ENCODE measurements around the gene ELMO1. TPM values are rescaled to one million over a fixed set of nuclear protein-coding genes. Genes with fewer than 3 reads are reported as not detected.

The ELMO1 gene
- total RNA-seq, 1 experiment from 2014 or later, result 1.1 TPM

DNA sequence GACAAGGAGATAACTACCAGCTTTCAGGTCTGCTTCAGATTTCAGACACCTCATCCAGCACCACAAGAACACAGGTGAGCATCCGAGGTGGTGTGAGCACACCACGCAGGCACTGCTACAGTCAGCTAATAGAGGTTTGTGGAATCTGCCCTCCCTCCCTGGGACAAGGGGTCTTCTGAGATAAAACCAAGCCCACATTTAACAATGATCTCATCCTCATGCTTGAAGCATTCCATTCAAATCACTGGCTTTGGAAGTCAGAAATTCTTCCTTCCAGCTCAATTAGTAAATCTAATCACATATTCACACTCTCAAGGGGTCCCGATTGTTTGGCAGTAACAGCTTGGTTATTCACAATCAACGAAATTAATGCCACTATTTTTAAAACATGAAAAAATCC, 331.4 kb downstream of the ELMO1 start:
- H3K36me3 ChIP-seq (ENCODE audit: control insufficient read depth in 1 of 2, insufficient read depth in 2 of 2, low read length in 2 of 2), result no peaks in the 10 kb centered on the region
- ChIA-PET CTCF (no interaction called here), POLR2A (no interaction called here), RAD21 (ENCODE audit: low non-redundant PET in 1 of 2, low total read pairs in 2 of 2, uncharacterized antibody in 2 of 2, unreplicated experiment in 2 of 2) (no interaction called here)
- H3K9ac ChIP-seq (ENCODE audit: low read length), result no peak overlapping the region
- no peaks in the 10 kb centered on the region for H3K4me1 ChIP-seq (ENCODE audit: control insufficient read depth in 1 of 2, insufficient read depth in 2 of 2, low read length in 2 of 2)
- H3K4me3 ChIP-seq (replicated peaks in 1 of 2; ENCODE audit: low read depth in 1 of 2, low read length in 2 of 2), result no peak overlapping the region
- no TSS peak for BruUV-seq (replicated peaks)
- intact Hi-C loops (cut with micrococcal nuclease), result no loop called here
- no peaks in the 10 kb centered on the region for H4K20me1 ChIP-seq (ENCODE audit: insufficient read depth)
- ATAC-seq, result no peak
- no peak overlapping the region for H3K4me2 ChIP-seq (ENCODE audit: low read length)
- no peak for TF ChIP-seq POLR2A (IDR thresholded peaks at IDR 0.05; ENCODE audit: borderline replicate concordance, extremely low read depth, insufficient read depth, insufficient read length)
- TF ChIP-seq, protein P1, sequence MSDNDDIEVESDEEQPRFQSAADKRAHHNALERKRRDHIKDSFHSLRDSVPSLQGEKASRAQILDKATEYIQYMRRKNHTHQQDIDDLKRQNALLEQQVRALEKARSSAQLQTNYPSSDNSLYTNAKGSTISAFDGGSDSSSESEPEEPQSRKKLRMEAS (IDR thresholded peaks at IDR 0.05), result no peak
- TF ChIP-seq, protein P2, sequence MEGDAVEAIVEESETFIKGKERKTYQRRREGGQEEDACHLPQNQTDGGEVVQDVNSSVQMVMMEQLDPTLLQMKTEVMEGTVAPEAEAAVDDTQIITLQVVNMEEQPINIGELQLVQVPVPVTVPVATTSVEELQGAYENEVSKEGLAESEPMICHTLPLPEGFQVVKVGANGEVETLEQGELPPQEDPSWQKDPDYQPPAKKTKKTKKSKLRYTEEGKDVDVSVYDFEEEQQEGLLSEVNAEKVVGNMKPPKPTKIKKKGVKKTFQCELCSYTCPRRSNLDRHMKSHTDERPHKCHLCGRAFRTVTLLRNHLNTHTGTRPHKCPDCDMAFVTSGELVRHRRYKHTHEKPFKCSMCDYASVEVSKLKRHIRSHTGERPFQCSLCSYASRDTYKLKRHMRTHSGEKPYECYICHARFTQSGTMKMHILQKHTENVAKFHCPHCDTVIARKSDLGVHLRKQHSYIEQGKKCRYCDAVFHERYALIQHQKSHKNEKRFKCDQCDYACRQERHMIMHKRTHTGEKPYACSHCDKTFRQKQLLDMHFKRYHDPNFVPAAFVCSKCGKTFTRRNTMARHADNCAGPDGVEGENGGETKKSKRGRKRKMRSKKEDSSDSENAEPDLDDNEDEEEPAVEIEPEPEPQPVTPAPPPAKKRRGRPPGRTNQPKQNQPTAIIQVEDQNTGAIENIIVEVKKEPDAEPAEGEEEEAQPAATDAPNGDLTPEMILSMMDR (IDR thresholded peaks at IDR 0.05 in 2 of 3, conservative IDR thresholded peaks at IDR 0.05 in 1 of 3; ENCODE audit: borderline replicate concordance in 1 of 3, insufficient read depth in 1 of 3, low read depth in 2 of 3, low read length in 2 of 3), result no peak
- TF ChIP-seq, protein P3, sequence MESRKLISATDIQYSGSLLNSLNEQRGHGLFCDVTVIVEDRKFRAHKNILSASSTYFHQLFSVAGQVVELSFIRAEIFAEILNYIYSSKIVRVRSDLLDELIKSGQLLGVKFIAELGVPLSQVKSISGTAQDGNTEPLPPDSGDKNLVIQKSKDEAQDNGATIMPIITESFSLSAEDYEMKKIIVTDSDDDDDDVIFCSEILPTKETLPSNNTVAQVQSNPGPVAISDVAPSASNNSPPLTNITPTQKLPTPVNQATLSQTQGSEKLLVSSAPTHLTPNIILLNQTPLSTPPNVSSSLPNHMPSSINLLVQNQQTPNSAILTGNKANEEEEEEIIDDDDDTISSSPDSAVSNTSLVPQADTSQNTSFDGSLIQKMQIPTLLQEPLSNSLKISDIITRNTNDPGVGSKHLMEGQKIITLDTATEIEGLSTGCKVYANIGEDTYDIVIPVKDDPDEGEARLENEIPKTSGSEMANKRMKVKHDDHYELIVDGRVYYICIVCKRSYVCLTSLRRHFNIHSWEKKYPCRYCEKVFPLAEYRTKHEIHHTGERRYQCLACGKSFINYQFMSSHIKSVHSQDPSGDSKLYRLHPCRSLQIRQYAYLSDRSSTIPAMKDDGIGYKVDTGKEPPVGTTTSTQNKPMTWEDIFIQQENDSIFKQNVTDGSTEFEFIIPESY (IDR thresholded peaks at IDR 0.05; ENCODE audit: extremely low read depth, insufficient replicate concordance, low read length), result no peak
- no peak for TF ChIP-seq SIN3A (IDR thresholded peaks at IDR 0.05; ENCODE audit: low read depth)
- TF ChIP-seq FOSL1 (IDR thresholded peaks at IDR 0.05; ENCODE audit: low read depth), result no peak
- no peak for TF ChIP-seq EGR1 (IDR thresholded peaks at IDR 0.05; ENCODE audit: low read depth)
- H3K27me3 ChIP-seq (ENCODE audit: insufficient read depth, low read length), result no peaks in the 10 kb centered on the region
- H3K79me2 ChIP-seq (ENCODE audit: insufficient read depth, low read length), result no peaks in the 10 kb centered on the region
- H3K27ac ChIP-seq (ENCODE audit: low read depth, low read length), result no peak overlapping the region
- no peaks in the 10 kb centered on the region for H3K9me3 ChIP-seq (ENCODE audit: control insufficient read depth in 1 of 2, insufficient read depth in 1 of 2, low read depth in 1 of 2, low read length in 2 of 2)
- no peak overlapping the region for H2AFZ ChIP-seq (ENCODE audit: low read depth, low read length, poor library complexity, severe bottlenecking)
- no peak for DNase-seq (ENCODE audit: low read depth, low spot score)
- H3K9me2 ChIP-seq (ENCODE audit: insufficient read depth), result no peaks in the 10 kb centered on the region
